CD14-positive monocyte (primary cell): ENCODE measurements around the gene SIDT1. TPM values are rescaled to one million over a fixed set of nuclear protein-coding genes. Genes with fewer than 3 reads are reported as not detected.
A peak's percentile ranks its signal among the peaks of the same experiment; 100 is the strongest.

Source experiments
- DNase-seq, 3 donors: peaks; one replicate each; pipeline ENCODE4 v3.0.0-alpha.2; 2011 to 2022
- H2AFZ ChIP-seq: 2 replicates; pipeline ENCODE4 v1.6.0; 2012; ENCODE audit warnings: mild to moderate bottlenecking, low read depth, low read length, inconsistent platforms; ENCODE audit not compliant: insufficient read depth, poor library complexity, severe bottlenecking
- H3K27ac ChIP-seq, 2 donors: 1 replicate in 1 of 2; 2 replicates in 1 of 2; pipeline ENCODE4 v1.5.1; 2012 to 2013; ENCODE audit warnings: low read length in 2 of 2, control low read depth in 1 of 2, inconsistent platforms in 1 of 2, low read depth in 1 of 2, mild to moderate bottlenecking in 1 of 2
- H3K27me3 ChIP-seq, 2 donors: one replicate each; pipeline versions ENCODE4 v1.6.0 to v1.6.1; 2011 to 2013; ENCODE audit warnings: low read length in 2 of 2; ENCODE audit not compliant: control insufficient read depth in 2 of 2, insufficient read depth in 2 of 2
- H3K36me3 ChIP-seq, 2 donors: replicated peaks in 1 of 2; 1 replicate in 1 of 2; 2 replicates in 1 of 2; pipeline versions ENCODE4 v1.5.1 to v1.6.1; 2012 to 2013; ENCODE audit warnings: low read length in 2 of 2, control low read depth in 1 of 2, inconsistent platforms in 1 of 2, mild to moderate bottlenecking in 1 of 2; ENCODE audit not compliant: insufficient read depth in 2 of 2, control insufficient read depth in 1 of 2
- H3K4me1 ChIP-seq, 2 donors: 1 replicate in 1 of 2; 2 replicates in 1 of 2; pipeline versions ENCODE4 v1.5.1 to v1.6.1; 2012 to 2013; ENCODE audit warnings: low read length in 2 of 2, control low read depth in 1 of 2, inconsistent platforms in 1 of 2, mild to moderate bottlenecking in 1 of 2, moderate library complexity in 1 of 2; ENCODE audit not compliant: insufficient read depth in 2 of 2, control insufficient read depth in 1 of 2
- H3K4me2 ChIP-seq: replicated peaks from 2 replicates; pipeline ENCODE3; 2012; ENCODE audit warnings: low read length, moderate library complexity, mild to moderate bottlenecking; ENCODE audit not compliant: poor library complexity, severe bottlenecking; ENCODE audit errors: extremely low read depth
- H3K4me3 ChIP-seq, 3 experiments: fragments of 200-600 bp in 1 of 3; sonication (generic) in 1 of 3; replicated peaks in 1 of 3; 1 replicate in 2 of 3; 2 replicates in 1 of 3; pipeline ENCODE4 v1.5.1; 2011 to 2013; ENCODE audit warnings: low read length in 3 of 3, mild to moderate bottlenecking in 3 of 3, control low read depth in 2 of 3, low read depth in 2 of 3, inconsistent platforms in 1 of 3, moderate library complexity in 1 of 3
- H3K79me2 ChIP-seq: 2 replicates; pipeline ENCODE4 v1.6.0; 2012; ENCODE audit warnings: mild to moderate bottlenecking, control low read depth, inconsistent platforms, low read length, moderate library complexity; ENCODE audit not compliant: insufficient read depth
- H3K9ac ChIP-seq: 2 replicates; pipeline ENCODE4 v1.6.0; 2017; ENCODE audit warnings: low read length, mild to moderate bottlenecking; ENCODE audit not compliant: insufficient read depth, poor library complexity, severe bottlenecking
- H3K9me3 ChIP-seq, 2 donors: replicated peaks in 1 of 2; 1 replicate in 1 of 2; 2 replicates in 1 of 2; pipeline versions ENCODE4 v1.5.1 to v1.6.1; 2012 to 2013; ENCODE audit warnings: low read length in 2 of 2, control low read depth in 1 of 2; ENCODE audit not compliant: control insufficient read depth in 1 of 2, insufficient read depth in 1 of 2
- H4K20me1 ChIP-seq: 2 replicates; pipeline ENCODE4 v1.6.0; 2012; ENCODE audit warnings: mild to moderate bottlenecking, low read length, control low read depth, moderate library complexity; ENCODE audit not compliant: insufficient read depth
- H3K27ac Mint-ChIP-seq, 7 donors: one replicate each; pipeline ENCODE4 v1.8.0; 2020; ENCODE audit warnings: mild to moderate bottlenecking in 7 of 7, mixed read lengths in 7 of 7, moderate library complexity in 6 of 7, inconsistent platforms in 2 of 7
- H3K27me3 Mint-ChIP-seq, 3 donors: one replicate each; pipeline ENCODE4 v1.8.0; 2021 to 2022; ENCODE audit warnings: low read depth in 3 of 3, mild to moderate bottlenecking in 3 of 3, mixed read lengths in 3 of 3, moderate library complexity in 3 of 3, inconsistent platforms in 1 of 3
- H3K36me3 Mint-ChIP-seq, 2 donors: one replicate each; pipeline ENCODE4 v1.8.0; 2020; ENCODE audit warnings: mixed read lengths in 2 of 2, inconsistent platforms in 1 of 2, mild to moderate bottlenecking in 1 of 2
- H3K4me1 Mint-ChIP-seq: one replicate; pipeline ENCODE4 v1.8.0; 2020; ENCODE audit warnings: mild to moderate bottlenecking, mixed read lengths
- H3K4me3 Mint-ChIP-seq, 2 donors: one replicate each; pipeline ENCODE4 v1.8.0; 2020; ENCODE audit warnings: mild to moderate bottlenecking in 2 of 2, mixed read lengths in 2 of 2, moderate library complexity in 1 of 2
- H3K9me3 Mint-ChIP-seq, 7 donors: one replicate each; pipeline ENCODE4 v1.8.0; 2020 to 2022; ENCODE audit warnings: mixed read lengths in 7 of 7, mild to moderate bottlenecking in 6 of 7, moderate library complexity in 6 of 7, inconsistent platforms in 2 of 7
- WGBS: methylation state at CpG from one replicate; pipeline ENCODE4 v1.1.5; 2013; ENCODE audit warnings: missing lambda C conversion rate; ENCODE audit not compliant: insufficient coverage; 5-methylcytosine and 5-hydroxymethylcytosine counted together
- intact Hi-C, 2 donors: fragments of 100-400 bp; cut with micrococcal nuclease; formaldehyde crosslinking; loops; one replicate each; pipeline versions ENCODE4 v1.15.0 to v1.15.1; 2023
- polyA plus RNA-seq, 3 donors: library from polyadenylated mRNA; depleted of rRNA in 1 of 3; unstranded in 2 of 3; stranded (reverse) in 1 of 3; fragments of 300-500 nt in 2 of 3; fragments of >200 nt in 1 of 3; fragmentation: Illumina TruSeq in 2 of 3; gene quantifications; 1 replicate in 2 of 3; 2 replicates in 1 of 3; pipeline ENCODE4 v1.2.3, GENCODE V29; 2012 to 2021
- TF ChIP-seq, protein P1 (sequence below): fragments of 200-600 bp; IDR thresholded peaks from one replicate; pipeline ENCODE4 v1.8.0; 2022; ENCODE audit warnings: antibody characterized with exemption, mild to moderate bottlenecking

SIDT1 gene
- polyA plus RNA-seq, 3 donors, result 3.2 to 7.1 (median 4.0) TPM

DNA sequence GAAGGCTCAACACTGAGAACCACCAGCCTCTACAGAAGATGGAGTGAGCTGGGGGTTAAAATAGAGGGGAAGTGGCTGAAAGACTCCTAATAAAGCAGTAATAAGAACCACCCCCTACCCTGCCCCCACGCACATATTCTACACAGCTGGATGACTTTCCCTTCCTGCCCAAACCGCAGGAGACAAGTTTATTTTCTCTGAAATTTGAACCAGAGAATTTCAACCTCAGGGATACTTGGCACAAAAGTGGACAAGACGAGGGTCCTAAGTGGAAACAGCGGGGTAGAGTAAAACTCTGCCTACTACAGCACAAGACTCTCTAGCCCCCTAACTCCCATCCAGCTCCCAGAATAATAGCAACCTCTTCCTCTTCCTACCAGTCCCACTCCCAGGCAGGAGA, 135.7 kb downstream of the SIDT1 start:
- Histone ChIP-seq H2AFZ (no peak overlapping the region), H3K27me3 (no peaks in the 10 kb centered on the region), H3K79me2 (no peaks in the 10 kb centered on the region), H3K9me3 (no peaks in the 10 kb centered on the region), H3K9ac (no peak overlapping the region), H3K4me2 (no peak overlapping the region), H3K27ac (no peak overlapping the region), H4K20me1 (no peaks in the 10 kb centered on the region), H3K36me3 (peaks cover 31 to 40% of the 10 kb centered on the region in 2 donors), H3K4me3 (no peak overlapping the region), H3K4me1 (peaks cover 7% of the 10 kb centered on the region in 2 donors)
- H3K36me3 Mint-ChIP-seq, result peaks cover 55 to 68% of the 10 kb centered on the region in 2 donors
- H3K4me1 Mint-ChIP-seq, result peaks cover 20% of the 10 kb centered on the region
- peaks cover 0 to 1% (median 0%) of the 10 kb centered on the region in 3 donors for H3K27me3 Mint-ChIP-seq
- H3K27ac Mint-ChIP-seq, result peak overlapping the region in 1 of 7 donors; percentile 85
- no peak overlapping the region for H3K4me3 Mint-ChIP-seq
- WGBS, result 29% methylated on average over 3 of the region's 4 CpGs
- TF ChIP-seq, protein P1, sequence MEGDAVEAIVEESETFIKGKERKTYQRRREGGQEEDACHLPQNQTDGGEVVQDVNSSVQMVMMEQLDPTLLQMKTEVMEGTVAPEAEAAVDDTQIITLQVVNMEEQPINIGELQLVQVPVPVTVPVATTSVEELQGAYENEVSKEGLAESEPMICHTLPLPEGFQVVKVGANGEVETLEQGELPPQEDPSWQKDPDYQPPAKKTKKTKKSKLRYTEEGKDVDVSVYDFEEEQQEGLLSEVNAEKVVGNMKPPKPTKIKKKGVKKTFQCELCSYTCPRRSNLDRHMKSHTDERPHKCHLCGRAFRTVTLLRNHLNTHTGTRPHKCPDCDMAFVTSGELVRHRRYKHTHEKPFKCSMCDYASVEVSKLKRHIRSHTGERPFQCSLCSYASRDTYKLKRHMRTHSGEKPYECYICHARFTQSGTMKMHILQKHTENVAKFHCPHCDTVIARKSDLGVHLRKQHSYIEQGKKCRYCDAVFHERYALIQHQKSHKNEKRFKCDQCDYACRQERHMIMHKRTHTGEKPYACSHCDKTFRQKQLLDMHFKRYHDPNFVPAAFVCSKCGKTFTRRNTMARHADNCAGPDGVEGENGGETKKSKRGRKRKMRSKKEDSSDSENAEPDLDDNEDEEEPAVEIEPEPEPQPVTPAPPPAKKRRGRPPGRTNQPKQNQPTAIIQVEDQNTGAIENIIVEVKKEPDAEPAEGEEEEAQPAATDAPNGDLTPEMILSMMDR, result no peak
- intact Hi-C loops, result no loop called here
- DNase-seq, result no peak
- H3K9me3 Mint-ChIP-seq, result no peaks in the 10 kb centered on the region

DNA sequence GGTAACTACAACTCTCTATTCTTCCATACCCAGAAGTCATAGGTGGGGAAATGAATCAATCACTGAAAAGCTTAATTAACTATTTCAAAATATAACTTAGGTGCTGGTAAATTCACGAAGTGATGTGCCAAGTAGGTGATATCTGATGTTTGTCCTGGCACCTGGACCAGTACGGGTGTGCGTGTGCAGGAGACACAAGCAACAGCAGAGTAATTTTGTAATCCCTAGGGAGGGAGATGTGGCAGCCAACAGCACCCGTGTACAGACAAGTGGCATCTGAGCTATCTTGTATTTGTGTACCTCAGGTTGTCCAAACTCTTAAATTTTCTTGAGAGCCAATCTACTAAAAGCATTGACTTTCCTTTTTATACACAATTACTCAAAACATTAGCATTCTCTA, 141.2 kb downstream of the SIDT1 start:
- H3K4me3 Mint-ChIP-seq, result no peak overlapping the region
- TF ChIP-seq, protein P1, result no peak
- no peak overlapping the region for H3K4me3 ChIP-seq
- H3K9me3 ChIP-seq, result peaks cover 0 to 5% of the 10 kb centered on the region in 2 donors
- intact Hi-C loops, result no loop called here
- peaks cover 0 to 6% of the 10 kb centered on the region in 2 donors for H3K4me1 ChIP-seq
- H3K27ac Mint-ChIP-seq, result no peak overlapping the region
- peaks cover 23% of the 10 kb centered on the region for H3K4me1 Mint-ChIP-seq
- H4K20me1 ChIP-seq, result no peaks in the 10 kb centered on the region
- WGBS, result no CpG with 5 or more reads among the region's 4 CpGs
- H3K27ac ChIP-seq, result no peak overlapping the region
- H3K79me2 ChIP-seq, result no peaks in the 10 kb centered on the region
- no peaks in the 10 kb centered on the region for H3K27me3 ChIP-seq
- no peak overlapping the region for H2AFZ ChIP-seq
- peaks cover 9 to 13% (median 11%) of the 10 kb centered on the region in 7 donors for H3K9me3 Mint-ChIP-seq
- H3K36me3 ChIP-seq, result peaks cover 30 to 60% of the 10 kb centered on the region in 2 donors
- no peaks in the 10 kb centered on the region for H3K27me3 Mint-ChIP-seq
- DNase-seq, result no peak
- H3K36me3 Mint-ChIP-seq, result peaks cover 56 to 70% of the 10 kb centered on the region in 2 donors
- no peak overlapping the region for H3K4me2 ChIP-seq
- H3K9ac ChIP-seq, result no peak overlapping the region
